ENCODE results near the gene PRCP. TPM values are rescaled to one million over a fixed set of nuclear protein-coding genes. Genes with fewer than 3 reads are reported as not detected.

PRCP gene
- total and polyA plus RNA-seq, 2 donors (not counting 1 experiment from before 2014, with no cell fraction given) = 24.6 to 37.7 TPM

- Mint-ChIP-seq H3K27me3 (no peaks in the 10 kb centered on the region), H3K4me1 (no peaks in the 10 kb centered on the region), H3K9me3 (ENCODE audit: insufficient read depth) (no peaks in the 10 kb centered on the region), H3K27ac (no peak overlapping the region), H3K4me3 (no peak overlapping the region)
- H3K79me2 ChIP-seq (ENCODE audit: control insufficient read depth, insufficient read depth, low read length) = no peaks in the 10 kb centered on the region
- TF ChIP-seq EZH2 (IDR thresholded peaks at IDR 0.05; ENCODE audit: borderline replicate concordance, insufficient read depth, low read depth, low read length, poor library complexity, severe bottlenecking) (no peak), CTCF (IDR thresholded peaks at IDR 0.05) (no peak)
- intact Hi-C loops (cut with micrococcal nuclease) = no loop called here
- no peak overlapping the region for H3K27ac ChIP-seq (ENCODE audit: low read length in 2 of 2)
- ATAC-seq (ENCODE audit: low read depth) (no peak), DNase-seq (no peak)
- ChIA-PET POLR2A (no interaction called here), CTCF (interaction anchor here (0.7 kb wide), 1 partner anchor 50 kb away, joined by 3 read pairs; no protein-coding TSS in a partner anchor)
- no peaks in the 10 kb centered on the region for H3K27me3 ChIP-seq (replicated peaks in 1 of 4; ENCODE audit: control extremely low read depth in 1 of 4, control insufficient read depth in 3 of 4, insufficient read depth in 4 of 4, low read length in 3 of 4)
- H3K9ac ChIP-seq (ENCODE audit: low read length) = no peak overlapping the region
- no peak overlapping the region for H3K4me3 ChIP-seq (ENCODE audit: control extremely low read depth in 1 of 5, extremely low read depth in 1 of 5, insufficient read depth in 1 of 5, low read depth in 2 of 5, low read length in 4 of 5)
- no peaks in the 10 kb centered on the region for H3K9me3 ChIP-seq (ENCODE audit: control extremely low read depth in 1 of 3, control insufficient read depth in 2 of 3, insufficient read depth in 1 of 3, low read length in 2 of 3)
- 88% methylated on average over 4 of the region's 7 CpGs for WGBS (ENCODE audit: insufficient coverage)
- peaks cover 6 to 44% of the 10 kb centered on the region in 2 experiments for H3K36me3 ChIP-seq (replicated peaks in 1 of 2; ENCODE audit: control extremely low read depth in 1 of 2, control insufficient read depth in 1 of 2, extremely low read depth in 1 of 2, insufficient read depth in 2 of 2, low read length in 1 of 2)
- H3K4me1 ChIP-seq (ENCODE audit: control insufficient read depth in 2 of 2, insufficient read depth in 2 of 2, low read length in 2 of 2) = no peaks in the 10 kb centered on the region
- H2AFZ ChIP-seq (ENCODE audit: insufficient read depth, low read depth, low read length, poor library complexity, severe bottlenecking) = no peak overlapping the region
- H4K20me1 ChIP-seq (ENCODE audit: control insufficient read depth, insufficient read depth, low read length, poor library complexity, severe bottlenecking) = peaks cover 4% of the 10 kb centered on the region
- H3K4me2 ChIP-seq (replicated peaks; ENCODE audit: low read depth, low read length, poor library complexity, severe bottlenecking) = no peak overlapping the region
Observed at GRCh38 chr11:82845356-82846353, 54.6 kb downstream of the PRCP start.

Data from B cell (primary cell).